GM15510 (cell line): Measurements from ENCODE around the gene FNBP1L.

Experiments used
- POLR2A ChIP-seq: IDR thresholded peaks from 3 replicates; pipeline ENCODE4 v1.6.1; 2011; ENCODE audit warnings: borderline replicate concordance; ENCODE audit not compliant: insufficient read length; ENCODE audit errors: extremely low read depth

The FNBP1L gene

DNA sequence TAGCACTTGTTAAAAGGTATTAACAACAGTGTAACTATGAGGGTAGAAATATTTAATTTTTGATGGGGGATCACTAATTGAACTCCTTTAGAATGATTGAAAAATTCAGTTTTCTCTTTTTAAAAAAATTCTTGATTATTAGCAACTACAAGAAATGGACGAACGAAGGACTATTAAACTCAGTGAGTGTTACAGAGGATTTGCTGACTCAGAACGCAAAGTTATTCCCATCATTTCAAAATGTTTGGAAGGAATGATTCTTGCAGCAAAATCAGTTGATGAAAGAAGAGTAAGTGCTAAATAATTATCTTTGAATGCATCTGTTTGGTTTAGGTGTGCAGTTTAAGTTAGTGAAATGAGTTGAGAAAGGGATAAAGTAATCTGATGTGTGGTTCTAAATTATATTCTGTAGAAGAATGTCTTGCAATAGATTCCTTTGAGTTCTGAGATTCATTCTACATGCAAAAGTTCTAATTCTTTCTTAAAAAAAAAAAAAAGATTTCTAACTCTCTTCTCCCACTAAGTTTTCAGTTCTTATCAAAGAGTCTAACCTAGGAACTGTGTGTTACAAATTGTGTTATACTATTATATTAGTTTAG lies 85.0 kb downstream of the FNBP1L start:
- no peak for TF ChIP-seq POLR2A

DNA sequence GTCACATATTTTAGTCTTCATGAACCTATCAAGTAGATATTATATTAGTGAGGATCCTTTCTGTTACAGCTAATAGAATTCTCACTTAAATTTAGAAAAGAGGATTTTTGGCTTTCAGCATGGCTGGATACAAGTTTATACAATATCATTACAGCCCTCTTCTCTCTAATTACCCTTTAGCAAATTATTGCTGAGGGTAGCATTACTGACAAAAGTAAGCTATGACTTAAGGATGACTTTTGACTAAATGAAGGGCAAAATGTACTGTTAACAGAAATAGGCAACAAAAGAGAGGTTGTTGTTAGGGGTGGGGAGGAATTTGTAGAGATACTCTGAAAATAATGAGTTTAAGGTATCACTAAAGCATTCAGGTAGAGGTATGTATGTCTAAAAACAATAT lies 85.8 kb downstream of the FNBP1L start:
- TF ChIP-seq POLR2A: no peak

DNA sequence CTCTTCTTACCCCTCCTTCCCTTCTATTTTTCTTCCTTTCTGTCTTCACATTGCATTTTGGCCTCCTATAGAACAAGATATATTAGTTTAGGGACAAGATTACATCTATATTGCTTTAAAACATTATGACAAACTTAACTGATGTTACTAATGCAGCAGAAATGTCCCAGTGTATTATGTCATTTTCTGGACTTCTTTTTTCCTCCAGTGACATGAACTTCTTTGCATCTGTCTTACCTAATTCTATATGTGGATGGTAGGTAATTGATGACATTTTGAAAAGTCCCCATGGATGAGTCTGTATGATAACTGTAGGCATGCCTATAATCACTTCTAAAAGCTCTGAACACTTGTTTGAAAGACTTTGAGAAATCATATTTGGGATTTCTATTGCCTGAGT lies 89.5 kb downstream of the FNBP1L start:
- no peak for TF ChIP-seq POLR2A

DNA sequence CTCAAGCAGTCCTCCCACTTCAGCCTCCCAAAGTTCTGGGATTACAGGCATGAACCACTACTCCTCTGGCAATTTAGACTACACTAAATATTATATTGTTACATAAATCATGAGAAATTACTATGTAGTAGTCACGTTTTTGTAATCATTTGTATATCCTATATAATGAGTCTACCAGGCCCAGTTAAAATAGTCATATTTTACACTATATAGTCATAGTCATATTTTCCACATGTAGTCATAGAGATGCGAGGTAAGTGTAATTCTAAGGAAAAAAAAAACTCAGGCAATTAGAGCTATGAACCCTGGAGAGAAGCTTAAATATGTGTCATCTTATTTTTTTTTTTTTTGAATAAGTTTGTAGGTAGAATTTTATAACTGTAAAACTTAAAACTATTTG lies 90.0 kb downstream of the FNBP1L start:
- no peak for TF ChIP-seq POLR2A

GRCh38 chr1:93541045-93541444 lies 93.1 kb downstream of the FNBP1L start:
- TF ChIP-seq POLR2A: no peak

DNA sequence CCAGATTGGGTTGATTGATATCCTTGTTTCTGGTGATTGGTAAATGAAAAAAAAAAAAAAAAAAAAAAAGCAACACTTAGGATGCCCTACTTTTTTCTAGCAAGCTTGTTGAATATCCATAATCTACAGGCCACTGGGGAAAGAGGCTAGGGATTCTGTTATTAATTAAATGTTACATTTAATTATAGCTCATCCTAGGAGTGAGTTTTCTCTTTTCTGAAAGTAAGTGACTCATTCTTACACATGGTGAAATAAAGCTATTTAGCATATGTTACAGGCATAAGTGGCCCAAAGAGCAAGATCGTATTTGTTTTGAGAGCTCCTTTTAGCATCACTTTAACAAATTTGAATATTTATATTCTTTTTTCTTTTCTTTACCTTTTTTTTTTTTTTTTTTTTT lies 94.5 kb downstream of the FNBP1L start:
- no peak for TF ChIP-seq POLR2A

GRCh38 chr1:93546162-93546863 lies 98.4 kb downstream of the FNBP1L start:
- TF ChIP-seq POLR2A: no peak

- TF ChIP-seq POLR2A: no peak
Observed at GRCh38 chr1:93549131-93549530, 101.2 kb downstream of the FNBP1L start.

GRCh38 chr1:93549811-93550210 lies 101.9 kb downstream of the FNBP1L start:
- TF ChIP-seq POLR2A: no peak

GRCh38 chr1:93552741-93553455 lies 105.0 kb downstream of the FNBP1L start:
- no peak for TF ChIP-seq POLR2A

DNA sequence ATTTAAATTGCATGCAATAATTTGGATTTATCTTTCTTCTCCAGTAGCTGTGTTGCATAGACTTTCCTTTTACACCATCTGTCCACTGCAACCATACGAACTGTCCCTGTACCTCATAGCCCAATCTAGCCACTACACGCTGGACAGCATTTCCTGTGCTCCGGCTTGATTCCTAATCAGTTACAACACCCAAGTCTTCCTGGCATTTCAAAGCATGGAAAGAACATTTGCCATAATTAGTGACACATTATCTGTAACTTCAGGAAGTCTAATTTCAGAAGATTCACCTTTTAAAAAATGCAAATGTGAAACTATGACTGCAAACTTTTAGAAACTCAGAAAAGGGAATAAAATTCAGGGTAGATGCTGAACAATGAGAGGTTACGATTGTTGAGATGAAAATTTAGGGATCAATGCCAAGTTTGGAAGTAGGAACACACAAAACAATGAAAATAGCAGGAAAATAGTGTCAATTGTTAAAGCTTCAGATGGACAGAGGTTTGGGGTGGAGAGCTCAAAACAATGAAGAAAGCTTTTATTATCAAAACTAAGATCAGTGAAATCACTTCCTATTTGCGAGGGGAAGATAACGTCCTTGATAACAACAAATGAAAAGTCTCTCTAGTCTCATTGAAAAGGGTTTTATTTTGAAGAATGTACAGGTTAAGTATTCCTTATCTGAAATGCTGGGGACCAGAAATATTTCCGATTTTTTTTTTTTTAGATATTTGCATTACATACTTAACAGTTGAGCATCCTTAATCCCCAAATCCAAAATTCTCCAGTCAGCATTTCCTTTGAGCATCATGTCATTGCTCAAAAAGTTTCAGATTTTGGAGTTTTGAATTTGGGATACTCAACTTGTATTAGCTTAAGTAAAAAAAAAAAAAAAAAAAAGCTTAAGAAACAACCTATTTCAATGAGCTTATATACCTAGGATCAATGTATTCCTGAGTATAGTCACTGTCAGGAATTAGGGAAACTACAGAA lies 107.3 kb downstream of the FNBP1L start:
- TF ChIP-seq POLR2A: no peak

GRCh38 chr1:93556291-93556690 lies 108.4 kb downstream of the FNBP1L start:
- TF ChIP-seq POLR2A: no peak

GRCh38 chr1:93559045-93559444 lies 111.1 kb downstream of the FNBP1L start:
- no peak for TF ChIP-seq POLR2A

GRCh38 chr1:93559695-93560094 lies 111.8 kb downstream of the FNBP1L start:
- TF ChIP-seq POLR2A: no peak

- TF ChIP-seq POLR2A: no peak
Observed at GRCh38 chr1:93565496-93566206, 117.7 kb downstream of the FNBP1L start.

DNA sequence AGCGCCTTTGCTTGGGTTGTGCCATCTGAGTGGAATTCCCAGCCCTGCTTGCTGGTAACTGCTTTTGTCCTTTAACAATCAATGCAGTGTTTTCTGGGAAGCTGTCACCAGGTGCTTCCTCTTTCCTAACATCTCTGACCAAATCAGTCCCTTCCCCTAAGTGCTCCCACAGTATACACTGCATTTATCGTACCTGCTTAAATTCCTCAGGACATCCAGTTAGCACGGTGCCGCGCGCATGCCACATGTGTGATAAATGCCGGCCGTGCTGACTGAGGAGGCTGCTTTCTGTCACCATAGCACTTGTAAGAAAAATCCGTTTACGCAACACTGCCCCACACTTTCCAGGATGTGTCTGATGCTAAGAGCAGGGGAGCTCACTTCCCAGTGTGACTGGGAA lies 118.3 kb downstream of the FNBP1L start:
- no peak for TF ChIP-seq POLR2A
